GM21381 (cell line): ENCODE data around the gene ADAMTS3.

Source experiments
- ATAC-seq: cut with Tn5 transposase; IDR thresholded peaks from one replicate; pipeline ENCODE4 v1.9.1; 2021; ENCODE audit warnings: mild to moderate bottlenecking, moderate library complexity; ENCODE audit not compliant: unreplicated experiment

ADAMTS3 gene

GRCh38 chr4:72568959-72569718, at the start of gene ADAMTS3:
TSS of gene ADAMTS3 (minus strand) at chr4:72569221. CDS start at chr4:72568762, 459 bp downstream.
- ATAC-seq, result no peak

GRCh38 chr4:72613959-72614358, 44.9 kb upstream of the ADAMTS3 start:
- no peak for ATAC-seq

GRCh38 chr4:72606751-72607150, 37.7 kb upstream of the ADAMTS3 start:
- no peak for ATAC-seq

GRCh38 chr4:72604324-72604723, 35.3 kb upstream of the ADAMTS3 start:
- ATAC-seq, result no peak

- no peak for ATAC-seq
Measured at GRCh38 chr4:72602396-72603376, 33.7 kb upstream of the ADAMTS3 start.

GRCh38 chr4:72591547-72592454, 22.8 kb upstream of the ADAMTS3 start:
- no peak for ATAC-seq

GRCh38 chr4:72587334-72587733, 18.3 kb upstream of the ADAMTS3 start:
- no peak for ATAC-seq

- no peak for ATAC-seq
Measured at GRCh38 chr4:72582853-72583252, 13.8 kb upstream of the ADAMTS3 start.

- ATAC-seq, result no peak
Measured at GRCh38 chr4:72577211-72577610, 8.2 kb upstream of the ADAMTS3 start.

- no peak for ATAC-seq
Measured at GRCh38 chr4:72571337-72571736, 2.3 kb upstream of the ADAMTS3 start.

GRCh38 chr4:72569719-72570235, 756 bp upstream of the ADAMTS3 start:
- no peak for ATAC-seq

- ATAC-seq, result peak; percentile 45
Measured at GRCh38 chr4:72567821-72568675, 973 bp downstream of the ADAMTS3 start.

- ATAC-seq, result no peak
Measured at GRCh38 chr4:72567036-72567435, 2.0 kb downstream of the ADAMTS3 start.

- ATAC-seq, result no peak
Measured at GRCh38 chr4:72566464-72566972, 2.5 kb downstream of the ADAMTS3 start.

- ATAC-seq, result no peak
Measured at GRCh38 chr4:72564789-72565188, 4.2 kb downstream of the ADAMTS3 start.

GRCh38 chr4:72564184-72564583, 4.8 kb downstream of the ADAMTS3 start:
- ATAC-seq, result no peak

- no peak for ATAC-seq
Measured at GRCh38 chr4:72558655-72559054, 10.4 kb downstream of the ADAMTS3 start.

- no peak for ATAC-seq
Measured at GRCh38 chr4:72557021-72557420, 12.0 kb downstream of the ADAMTS3 start.

GRCh38 chr4:72555377-72555831, 13.6 kb downstream of the ADAMTS3 start:
- ATAC-seq, result no peak
